Heart left ventricle (tissue), 16 donors: Measurements from ENCODE around the gene PLB1. TPM values are rescaled to one million over a fixed set of nuclear protein-coding genes. Genes with fewer than 3 reads are reported as not detected.

Source experiments
- ATAC-seq, 4 donors: fragments of 200-7000 bp; cut with Tn5 transposase; one replicate each; pipeline ENCODE4 v1.9.1; 2020 to 2022; ENCODE audit warnings: moderate library complexity in 4 of 4, mild to moderate bottlenecking in 3 of 4, moderate number of reproducible peaks in 1 of 4
- DNase-seq, 5 donors: peaks; one replicate each; pipeline ENCODE4 v3.0.0-alpha.2; 2020
- H3K27ac ChIP-seq, 12 donors: fragments of 200-600 bp; sonication (generic) in 4 of 12; one replicate each; pipeline versions ENCODE4 v1.5.0 to v1.8.0; 2016 to 2022; ENCODE audit warnings: mild to moderate bottlenecking in 2 of 12
- H3K27me3 ChIP-seq, 9 donors: fragments of 200-600 bp; sonication (generic) in 2 of 9; one replicate each; pipeline versions ENCODE4 v1.5.1 to v1.8.0; 2016 to 2022; ENCODE audit warnings: mild to moderate bottlenecking in 3 of 9
- H3K36me3 ChIP-seq, 9 donors: fragments of 200-600 bp; sonication (generic) in 2 of 9; one replicate each; pipeline versions ENCODE4 v1.5.0 to v1.8.0; 2018 to 2022; ENCODE audit warnings: mild to moderate bottlenecking in 2 of 9
- H3K4me1 ChIP-seq, 12 donors: fragments of 200-600 bp; sonication (generic) in 4 of 12; one replicate each; pipeline versions ENCODE4 v1.5.0 to v1.8.0; 2016 to 2022; ENCODE audit warnings: mild to moderate bottlenecking in 3 of 12
- H3K4me3 ChIP-seq, 12 donors: fragments of 200-600 bp; sonication (generic) in 4 of 12; one replicate each; pipeline versions ENCODE4 v1.5.0 to v1.8.0; 2017 to 2022; ENCODE audit warnings: mild to moderate bottlenecking in 9 of 12, moderate library complexity in 4 of 12
- H3K9me3 ChIP-seq, 12 donors: fragments of 200-600 bp; sonication (generic) in 4 of 12; one replicate each; pipeline versions ENCODE4 v1.5.0 to v1.8.0; 2016 to 2022; ENCODE audit warnings: mild to moderate bottlenecking in 1 of 12
- CTCF ChIP-seq, 12 donors: fragments of 200-600 bp; sonication (generic) in 4 of 12; IDR thresholded peaks; one replicate each; pipeline versions ENCODE4 v1.5.0 to v1.8.0; 2018 to 2022; ENCODE audit warnings: antibody characterized with exemption in 12 of 12, mild to moderate bottlenecking in 5 of 12
- POLR2A ChIP-seq, 2 donors: fragments of 450-650 bp; IDR thresholded peaks; one replicate each; pipeline ENCODE4 v1.6.1; 2017; ENCODE audit warnings: antibody characterized with exemption in 2 of 2, mild to moderate bottlenecking in 2 of 2, moderate library complexity in 2 of 2
- WGBS, 4 donors: extraction: QIAGEN DNeasy Blood & Tissue Kit in 2 of 4; methylation state at CpG; one replicate each; pipeline versions ENCODE4 v1.1.5 to v1.1.7; 2013 to 2018; 5-methylcytosine and 5-hydroxymethylcytosine counted together
- intact Hi-C, 10 donors: fragments of 100-400 bp; cut with DNase I; formaldehyde crosslinking; loops; one replicate each; pipeline versions ENCODE4 v1.11.1 to v1.14.2; 2022
- polyA plus RNA-seq, 2 donors: library from polyadenylated mRNA; stranded (reverse); fragments of 200-250 nt; gene quantifications; one replicate each; pipeline ENCODE4 v1.2.3, GENCODE V29; 2013
- total RNA-seq, 9 donors: library from RNA; depleted of rRNA in 2 of 9; stranded (reverse); fragments of >200 nt in 2 of 9; fragmentation: NEBNext Ultra II Directional in 3 of 9; extraction: Animal tissue kit (Norgen Biotek cat#: 25700) in 3 of 9; gene quantifications; one replicate each; pipeline versions ENCODE4 v1.1.0 to v1.2.4, GENCODE V29; 2016 to 2023
- donor health status: ischemic (EF 13 %, LVEDD 7.1; RV severe dilation, severe dysfunction).
- donor health status: healthy with polysubstance abuse.
- donor health status: DM: no; HTN: yes; CAD: no.
- donor health status: DM: no; HTN: no; CAD: no.
- donor health status: ischemic (EF 25% LVEDD 6.9; RV normal size, moderate dysfunction).
- donor health status: ischemic (EF 25% LVEDD 5.7; RV mildly dilated, moderate dysfunction).
- donor health status: healthy.
- donor health status: DM: yes; HTN: yes; CAD: no.
- donor health status: ischemic (EF 35%, LVEDD 5.7; RV mildly dilated, moderate dysfunction).
- donor health status: nonischemic (EF 11% LVEDD 7.7; RV severe dilation, severe dysfunction).
- donor health status: DM: yes; HTN: yes; CAD: no.
- donor health status: PGD.
- donor health status: ischemic (EF 29% LVEDD 5.4; RV normal size, mild dysfunction).
- donor health status: nonischemic (EF 23%, LVEDD 6.1; RV moderate dilation, normal function).

Gene PLB1
- total and polyA plus RNA-seq, 11 donors, result 0.35 to 5.5 (median 1.3) TPM

- WGBS, 4 donors, result 63 to 71% (median 66%) methylated on average over 4 of the region's 4 CpGs
- H3K27me3 ChIP-seq, result no peaks in the 10 kb centered on the region
- intact Hi-C loops, result no loop called here
- TF ChIP-seq CTCF (IDR thresholded peaks at IDR 0.05) (no peak), POLR2A (IDR thresholded peaks at IDR 0.05) (no peak)
- H3K4me3 ChIP-seq, result no peak overlapping the region
- H3K9me3 ChIP-seq, result no peaks in the 10 kb centered on the region
- ATAC-seq, result no peak
- no peaks in the 10 kb centered on the region for H3K36me3 ChIP-seq
- DNase-seq, result no peak
- peaks cover 0 to 5% (median 0%) of the 10 kb centered on the region in 12 donors for H3K4me1 ChIP-seq
- H3K27ac ChIP-seq, result no peak overlapping the region
Measured at GRCh38 chr2:28505361-28505760, 9.5 kb downstream of the PLB1 start.

- WGBS, 4 donors, result 87 to 92% (median 91%) methylated on average over 5 of the region's 5 CpGs
- Histone ChIP-seq H3K4me3 (no peak overlapping the region), H3K27ac (no peak overlapping the region), H3K27me3 (no peaks in the 10 kb centered on the region), H3K9me3 (no peaks in the 10 kb centered on the region), H3K36me3 (no peaks in the 10 kb centered on the region), H3K4me1 (peaks cover 0 to 5% (median 0%) of the 10 kb centered on the region in 12 donors)
- TF ChIP-seq CTCF (IDR thresholded peaks at IDR 0.05) (no peak), POLR2A (IDR thresholded peaks at IDR 0.05) (no peak)
- DNase-seq (no peak), ATAC-seq (no peak)
- intact Hi-C loops, result no loop called here
Measured at GRCh38 chr2:28506112-28506910, 10.5 kb downstream of the PLB1 start.

GRCh38 chr2:28507796-28508764 is 12.2 kb downstream of the PLB1 start:
- ATAC-seq (peak in 1 of 4 donors; percentile 50), DNase-seq (no peak)
- H3K27ac ChIP-seq, result no peak overlapping the region
- H3K4me3 ChIP-seq, result no peak overlapping the region
- 81 to 90% (median 85%) methylated on average over 5 to 6 of the region's 6 CpGs for WGBS, 4 donors
- intact Hi-C loops, result no loop called here
- no peak for TF ChIP-seq POLR2A (IDR thresholded peaks at IDR 0.05)
- TF ChIP-seq CTCF (IDR thresholded peaks at IDR 0.05), result no peak
- H3K4me1 ChIP-seq, result peaks cover 0 to 5% (median 0%) of the 10 kb centered on the region in 12 donors
- peaks cover 0 to 9% (median 0%) of the 10 kb centered on the region in 12 donors for H3K9me3 ChIP-seq
- no peaks in the 10 kb centered on the region for H3K36me3 ChIP-seq
- peaks cover 0 to under 1% (median 0%) of the 10 kb centered on the region in 9 donors for H3K27me3 ChIP-seq

GRCh38 chr2:28509361-28509760 is 13.5 kb downstream of the PLB1 start:
- Histone ChIP-seq H3K4me3 (no peak overlapping the region), H3K27ac (no peak overlapping the region), H3K27me3 (peaks cover 0 to 4% (median 0%) of the 10 kb centered on the region in 9 donors), H3K9me3 (peaks cover 0 to 9% (median 0%) of the 10 kb centered on the region in 12 donors), H3K36me3 (no peaks in the 10 kb centered on the region), H3K4me1 (peaks cover 0 to 5% (median 0%) of the 10 kb centered on the region in 12 donors)
- 44 to 73% (median 66%) methylated on average over 1 of the region's 1 CpG for WGBS, 4 donors
- no peak for ATAC-seq
- no peak for DNase-seq
- TF ChIP-seq POLR2A (IDR thresholded peaks at IDR 0.05) (no peak), CTCF (IDR thresholded peaks at IDR 0.05) (no peak)
- intact Hi-C loops, result no loop called here
